Mucosa of rectum (tissue), 2 donors: ENCODE data around the gene ZNF594.
A peak's percentile ranks its signal among the peaks of the same experiment; 100 is the strongest.

Source experiments
- H3K27ac ChIP-seq, 2 donors: one replicate each; pipeline ENCODE4 v1.7.0; 2013; ENCODE audit warnings: inconsistent platforms in 2 of 2, low read depth in 2 of 2, low read length in 2 of 2
- H3K27me3 ChIP-seq, 2 donors: one replicate each; pipeline ENCODE4 v1.7.0; 2013; ENCODE audit warnings: low read length in 2 of 2; ENCODE audit not compliant: control insufficient read depth in 2 of 2, insufficient read depth in 2 of 2
- H3K36me3 ChIP-seq, 2 donors: one replicate each; pipeline ENCODE4 v1.7.0; 2013; ENCODE audit warnings: low read length in 2 of 2; ENCODE audit not compliant: control insufficient read depth in 2 of 2, insufficient read depth in 2 of 2
- H3K4me1 ChIP-seq, 2 donors: one replicate each; pipeline ENCODE4 v1.7.0; 2013; ENCODE audit warnings: low read length in 2 of 2, mild to moderate bottlenecking in 1 of 2; ENCODE audit not compliant: control insufficient read depth in 2 of 2, insufficient read depth in 2 of 2
- H3K4me3 ChIP-seq, 2 donors: one replicate each; pipeline ENCODE4 v1.7.0; 2013; ENCODE audit warnings: low read length in 2 of 2
- H3K9ac ChIP-seq, 2 donors: one replicate each; pipeline ENCODE4 v1.7.0; 2013; ENCODE audit warnings: low read length in 2 of 2, low read depth in 1 of 2, mild to moderate bottlenecking in 1 of 2
- H3K9me3 ChIP-seq, 2 donors: one replicate each; pipeline ENCODE4 v1.7.0; 2013; ENCODE audit warnings: low read length in 2 of 2; ENCODE audit not compliant: control insufficient read depth in 2 of 2
- donor health status: healthy.
- donor health status: Normal muscosa, but diverticular disease.

ZNF594 gene

GRCh38 chr17:5203178-5203907 is 11.7 kb upstream of the ZNF594 start:
- Histone ChIP-seq H3K27me3 (no peaks in the 10 kb centered on the region), H3K36me3 (no peaks in the 10 kb centered on the region)

GRCh38 chr17:5201011-5201410 is 9.3 kb upstream of the ZNF594 start:
- no peak overlapping the region for H3K9ac ChIP-seq
- H3K4me1 ChIP-seq: peaks cover 0 to 9% of the 10 kb centered on the region in 2 donors
- no peak overlapping the region for H3K4me3 ChIP-seq
- no peak overlapping the region for H3K27ac ChIP-seq
- no peaks in the 10 kb centered on the region for H3K36me3 ChIP-seq
- no peaks in the 10 kb centered on the region for H3K27me3 ChIP-seq
- no peaks in the 10 kb centered on the region for H3K9me3 ChIP-seq

More at GRCh38 chr17:5203178-5203907, 11.7 kb upstream of the ZNF594 start:
- Histone ChIP-seq H3K9ac (no peak overlapping the region), H3K9me3 (no peaks in the 10 kb centered on the region), H3K4me3 (no peak overlapping the region), H3K27ac (no peak overlapping the region), H3K4me1 (peaks cover 0 to 9% of the 10 kb centered on the region in 2 donors)

- Histone ChIP-seq H3K9ac (no peak overlapping the region), H3K36me3 (no peaks in the 10 kb centered on the region), H3K4me1 (peaks cover 0 to 9% of the 10 kb centered on the region in 2 donors), H3K4me3 (no peak overlapping the region), H3K27me3 (no peaks in the 10 kb centered on the region), H3K27ac (no peak overlapping the region), H3K9me3 (no peaks in the 10 kb centered on the region)
Observed at GRCh38 chr17:5200360-5200759, 8.7 kb upstream of the ZNF594 start.

- no peaks in the 10 kb centered on the region for H3K27me3 ChIP-seq
Observed at GRCh38 chr17:5198472-5198871, 6.8 kb upstream of the ZNF594 start.

GRCh38 chr17:5194346-5194745 is 2.7 kb upstream of the ZNF594 start:
- Histone ChIP-seq H3K36me3 (no peaks in the 10 kb centered on the region), H3K4me3 (no peak overlapping the region), H3K9me3 (no peaks in the 10 kb centered on the region), H3K9ac (no peak overlapping the region), H3K27ac (no peak overlapping the region), H3K27me3 (no peaks in the 10 kb centered on the region), H3K4me1 (peaks cover 4 to 7% of the 10 kb centered on the region in 2 donors)

More at GRCh38 chr17:5198472-5198871, 6.8 kb upstream of the ZNF594 start:
- no peaks in the 10 kb centered on the region for H3K9me3 ChIP-seq
- H3K4me1 ChIP-seq: peaks cover 0 to 1% of the 10 kb centered on the region in 2 donors
- H3K36me3 ChIP-seq: no peaks in the 10 kb centered on the region
- H3K4me3 ChIP-seq: no peak overlapping the region
- no peak overlapping the region for H3K27ac ChIP-seq
- H3K9ac ChIP-seq: no peak overlapping the region

GRCh38 chr17:5184288-5184687 is 7.4 kb downstream of the ZNF594 start:
- Histone ChIP-seq H3K27ac (no peak overlapping the region), H3K9me3 (peaks cover 41 to 54% of the 10 kb centered on the region in 2 donors), H3K9ac (no peak overlapping the region), H3K4me3 (no peak overlapping the region), H3K4me1 (no peaks in the 10 kb centered on the region), H3K27me3 (no peaks in the 10 kb centered on the region), H3K36me3 (peaks cover 0 to 10% of the 10 kb centered on the region in 2 donors)

GRCh38 chr17:5183410-5183793 is 8.3 kb downstream of the ZNF594 start:
- H3K27ac ChIP-seq: no peak overlapping the region
- peaks cover 0 to 10% of the 10 kb centered on the region in 2 donors for H3K36me3 ChIP-seq
- no peaks in the 10 kb centered on the region for H3K27me3 ChIP-seq
- no peaks in the 10 kb centered on the region for H3K4me1 ChIP-seq
- H3K9me3 ChIP-seq: peaks cover 46 to 59% of the 10 kb centered on the region in 2 donors
- H3K4me3 ChIP-seq: peak overlapping the region; percentile 3 to 19
- no peak overlapping the region for H3K9ac ChIP-seq

- peak overlapping the region; percentile 5 to 19 for H3K4me3 ChIP-seq
- H3K9ac ChIP-seq: no peak overlapping the region
- no peak overlapping the region for H3K27ac ChIP-seq
- no peaks in the 10 kb centered on the region for H3K4me1 ChIP-seq
- peaks cover 46 to 60% of the 10 kb centered on the region in 2 donors for H3K9me3 ChIP-seq
- H3K36me3 ChIP-seq: peaks cover 0 to 9% of the 10 kb centered on the region in 2 donors
- H3K27me3 ChIP-seq: no peaks in the 10 kb centered on the region
Observed at GRCh38 chr17:5182597-5183409, 8.9 kb downstream of the ZNF594 start.

GRCh38 chr17:5181509-5182305 is 10.0 kb downstream of the ZNF594 start:
- Histone ChIP-seq H3K4me3 (peak overlapping the region; percentile 4 to 26), H3K9ac (no peak overlapping the region), H3K36me3 (peaks cover 0 to 5% of the 10 kb centered on the region in 2 donors), H3K9me3 (peaks cover 46 to 60% of the 10 kb centered on the region in 2 donors), H3K4me1 (no peaks in the 10 kb centered on the region), H3K27me3 (no peaks in the 10 kb centered on the region), H3K27ac (no peak overlapping the region)
